CD4-positive, alpha-beta memory T cell (primary cell): ENCODE measurements around the gene MAN1C1. TPM values are rescaled to one million over a fixed set of nuclear protein-coding genes. Genes with fewer than 3 reads are reported as not detected.

Experiments used
- CTCF ChIA-PET: fragments of 350-600 bp; sonication (Branson Sonifier 250); formaldehyde crosslinking; loops from one replicate; lab custom pipeline; 2021; ENCODE audit warnings: inconsistent platforms; ENCODE audit not compliant: partially characterized antibody; lab: Charles Lee
- POLR2A ChIA-PET: fragments of 350-600 bp; sonication (Branson Sonifier 250); formaldehyde crosslinking; loops from one replicate; lab custom pipeline; 2021; ENCODE audit not compliant: partially characterized antibody; lab: Charles Lee
- DNase-seq, 5 donors: peaks; one replicate each; pipeline versions ENCODE4 v3.0.0 to v3.0.0-alpha.2; 2020 to 2022; ENCODE audit warnings: mixed read lengths in 1 of 5
- H3K27ac ChIP-seq: one replicate; pipeline ENCODE4 v1.7.0; 2013; ENCODE audit warnings: low read depth, low read length
- H3K27me3 ChIP-seq: 2 replicates; pipeline ENCODE4 v1.7.0; 2013; ENCODE audit warnings: mild to moderate bottlenecking, low read length, moderate library complexity; ENCODE audit not compliant: insufficient read depth
- H3K36me3 ChIP-seq: 2 replicates; pipeline ENCODE4 v1.7.0; 2013; ENCODE audit warnings: mild to moderate bottlenecking, low read length, moderate library complexity; ENCODE audit not compliant: insufficient read depth
- H3K4me1 ChIP-seq: 2 replicates; pipeline ENCODE4 v1.7.0; 2013; ENCODE audit warnings: mild to moderate bottlenecking, low read length, moderate library complexity; ENCODE audit not compliant: insufficient read depth
- H3K4me3 ChIP-seq, 2 donors: one replicate each; pipeline ENCODE4 v1.7.0; 2013; ENCODE audit warnings: low read length in 2 of 2, mild to moderate bottlenecking in 1 of 2
- H3K9me3 ChIP-seq, 2 donors: one replicate each; pipeline ENCODE4 v1.7.0; 2013; ENCODE audit warnings: low read length in 2 of 2, control low read depth in 1 of 2; ENCODE audit not compliant: control insufficient read depth in 1 of 2
- H3K27ac Mint-ChIP-seq, 7 donors: one replicate each; pipeline ENCODE4 v1.8.0; 2020 to 2021; ENCODE audit warnings: mixed read lengths in 7 of 7, mild to moderate bottlenecking in 6 of 7, inconsistent platforms in 3 of 7, moderate library complexity in 3 of 7
- H3K27me3 Mint-ChIP-seq, 2 donors: one replicate each; pipeline ENCODE4 v1.8.0; 2020 to 2021; ENCODE audit warnings: mixed read lengths in 2 of 2
- H3K36me3 Mint-ChIP-seq, 2 donors: one replicate each; pipeline ENCODE4 v1.8.0; 2020 to 2021; ENCODE audit warnings: mixed read lengths in 2 of 2, inconsistent platforms in 1 of 2, mild to moderate bottlenecking in 1 of 2
- H3K4me1 Mint-ChIP-seq, 4 donors: one replicate each; pipeline ENCODE4 v1.8.0; 2020 to 2021; ENCODE audit warnings: mixed read lengths in 4 of 4, mild to moderate bottlenecking in 1 of 4
- H3K4me3 Mint-ChIP-seq, 8 donors: one replicate each; pipeline ENCODE4 v1.8.0; 2020 to 2021; ENCODE audit warnings: mixed read lengths in 8 of 8, mild to moderate bottlenecking in 7 of 8, moderate library complexity in 6 of 8, inconsistent platforms in 3 of 8
- H3K9me3 Mint-ChIP-seq, 8 donors: one replicate each; pipeline ENCODE4 v1.8.0; 2020 to 2021; ENCODE audit warnings: mixed read lengths in 8 of 8, mild to moderate bottlenecking in 5 of 8, inconsistent platforms in 3 of 8, moderate library complexity in 1 of 8
- intact Hi-C: fragments of 100-400 bp; cut with micrococcal nuclease; formaldehyde crosslinking; loops from one replicate; pipeline ENCODE4 v1.15.1; 2023
- polyA plus RNA-seq, 2 donors: library from polyadenylated mRNA; unstranded; fragments of 300-500 nt; fragmentation: Illumina TruSeq; gene quantifications; one replicate each; pipeline ENCODE4 v1.2.3, GENCODE V29; 2021
- total RNA-seq, 2 experiments: library from RNA; stranded (reverse); gene quantifications; one replicate each; pipeline ENCODE4 v1.2.3, GENCODE V29; 2021

The MAN1C1 gene
- total and polyA plus RNA-seq, 4 experiments from 2014 or later: 3.6 to 45.1 (median 26.5) TPM

GRCh38 chr1:25821112-25821476 lies 204.5 kb downstream of the MAN1C1 start:
- peaks cover 31% of the 10 kb centered on the region for H3K4me1 ChIP-seq
- peak overlapping the region; percentile 91 to 99 (median 96) for H3K27ac Mint-ChIP-seq
- H3K4me3 ChIP-seq: peak overlapping the region; percentile 60 to 94
- H3K36me3 ChIP-seq: no peaks in the 10 kb centered on the region
- ChIA-PET CTCF (interaction anchor here (1.5 to 3.0 kb wide), 2 partner anchors 10 to 74 kb away, joined by 5 to 11 read pairs; no protein-coding TSS in a partner anchor), POLR2A (interaction anchor here (0.6 to 4.9 kb wide), 17 partner anchors 8 to 589 kb away, joined by 4 to 36 read pairs (median 13); partner anchors contain the start of genes AUNIP, MAN1C1, PAFAH2 and PAQR7)
- H3K4me3 Mint-ChIP-seq: peak overlapping the region; percentile 90 to 99 (median 94)
- no peaks in the 10 kb centered on the region for H3K9me3 ChIP-seq
- H3K9me3 Mint-ChIP-seq: peaks cover 0 to 2% (median 0%) of the 10 kb centered on the region in 8 donors
- H3K27ac ChIP-seq: peak overlapping the region; percentile 88
- H3K36me3 Mint-ChIP-seq: peaks cover 6 to 17% of the 10 kb centered on the region in 2 donors
- no peaks in the 10 kb centered on the region for H3K27me3 ChIP-seq
- no peaks in the 10 kb centered on the region for H3K27me3 Mint-ChIP-seq
- peaks cover 26 to 41% (median 35%) of the 10 kb centered on the region in 4 donors for H3K4me1 Mint-ChIP-seq
- no peak for DNase-seq
- intact Hi-C loops: loop anchor here (2.0 kb wide), 1 partner anchor 390 kb away; the partner anchor contains the start of gene MACO1

GRCh38 chr1:25821630-25822091 lies 205.1 kb downstream of the MAN1C1 start:
- POLR2A ChIA-PET: interaction anchor here (0.9 to 4.9 kb wide), 8 partner anchors 10 to 589 kb away, joined by 3 to 36 read pairs (median 15); partner anchors contain the start of genes AUNIP, PAFAH2, PAQR7 and SYF2
- CTCF ChIA-PET: interaction anchor here (1.4 to 1.5 kb wide), 2 partner anchors 9 to 213 kb away, joined by 3 to 5 read pairs; no protein-coding TSS in a partner anchor
- DNase-seq: no peak
- H3K4me1 Mint-ChIP-seq: peaks cover 26 to 41% (median 35%) of the 10 kb centered on the region in 4 donors
- H3K36me3 ChIP-seq: peaks cover under 1% of the 10 kb centered on the region
- H3K27me3 Mint-ChIP-seq: no peaks in the 10 kb centered on the region
- peak overlapping the region; percentile 90 to 99 (median 94) for H3K4me3 Mint-ChIP-seq
- peak overlapping the region; percentile 88 for H3K27ac ChIP-seq
- no peaks in the 10 kb centered on the region for H3K9me3 ChIP-seq
- H3K4me3 ChIP-seq: peak overlapping the region in 1 of 2 donors; percentile 94
- H3K4me1 ChIP-seq: peaks cover 31% of the 10 kb centered on the region
- peaks cover 8 to 20% of the 10 kb centered on the region in 2 donors for H3K36me3 Mint-ChIP-seq
- H3K9me3 Mint-ChIP-seq: peaks cover 0 to 2% (median 0%) of the 10 kb centered on the region in 8 donors
- peak overlapping the region; percentile 86 to 99 (median 95) for H3K27ac Mint-ChIP-seq
- no peaks in the 10 kb centered on the region for H3K27me3 ChIP-seq
- intact Hi-C loops: loop anchor here (2.0 kb wide), 1 partner anchor 391 kb away; the partner anchor contains the start of gene MACO1

GRCh38 chr1:25825605-25826004 lies 209.0 kb downstream of the MAN1C1 start:
- no peaks in the 10 kb centered on the region for H3K27me3 Mint-ChIP-seq
- DNase-seq: no peak
- H3K36me3 ChIP-seq: peaks cover 20% of the 10 kb centered on the region
- peaks cover 14 to 20% (median 18%) of the 10 kb centered on the region in 4 donors for H3K4me1 Mint-ChIP-seq
- no peak overlapping the region for H3K4me3 ChIP-seq
- H3K27me3 ChIP-seq: no peaks in the 10 kb centered on the region
- H3K9me3 Mint-ChIP-seq: no peaks in the 10 kb centered on the region
- POLR2A ChIA-PET: no interaction called here
- intact Hi-C loops: no loop called here
- peaks cover 27 to 39% of the 10 kb centered on the region in 2 donors for H3K36me3 Mint-ChIP-seq
- CTCF ChIA-PET: interaction anchor here (1.0 to 1.6 kb wide), 3 partner anchors 10 to 594 kb away, joined by 3 read pairs; no protein-coding TSS in a partner anchor
- no peak overlapping the region for H3K4me3 Mint-ChIP-seq
- peaks cover 14% of the 10 kb centered on the region for H3K4me1 ChIP-seq
- no peak overlapping the region for H3K27ac Mint-ChIP-seq
- H3K27ac ChIP-seq: no peak overlapping the region
- H3K9me3 ChIP-seq: no peaks in the 10 kb centered on the region

- POLR2A ChIA-PET: no interaction called here
- intact Hi-C loops: no loop called here
- H3K4me3 Mint-ChIP-seq: no peak overlapping the region
Measured at GRCh38 chr1:25826571-25826970, 210.0 kb downstream of the MAN1C1 start.

GRCh38 chr1:25828491-25828890 lies 211.9 kb downstream of the MAN1C1 start:
- DNase-seq: no peak
- Histone ChIP-seq H3K9me3 (no peaks in the 10 kb centered on the region), H3K27me3 (no peaks in the 10 kb centered on the region), H3K4me3 (no peak overlapping the region), H3K36me3 (peaks cover 49% of the 10 kb centered on the region), H3K27ac (no peak overlapping the region), H3K4me1 (peaks cover 10% of the 10 kb centered on the region)
- Mint-ChIP-seq H3K9me3 (no peaks in the 10 kb centered on the region), H3K27me3 (no peaks in the 10 kb centered on the region), H3K4me1 (peaks cover 0 to 11% (median 3%) of the 10 kb centered on the region in 4 donors), H3K27ac (no peak overlapping the region), H3K36me3 (peaks cover 45 to 60% of the 10 kb centered on the region in 2 donors), H3K4me3 (no peak overlapping the region)
- CTCF ChIA-PET: interaction anchor here (1.2 kb wide), 1 partner anchor 159 kb away, joined by 3 read pairs; no protein-coding TSS in a partner anchor
- intact Hi-C loops: no loop called here
- POLR2A ChIA-PET: interaction anchor here (0.6 to 1.9 kb wide), 2 partner anchors 8 to 580 kb away, joined by 4 to 12 read pairs; partner anchors contain the start of gene MTFR1L

More at GRCh38 chr1:25826571-25826970, 210.0 kb downstream of the MAN1C1 start:
- DNase-seq: no peak
- Histone ChIP-seq H3K27ac (no peak overlapping the region), H3K9me3 (no peaks in the 10 kb centered on the region), H3K36me3 (peaks cover 30% of the 10 kb centered on the region), H3K4me1 (peaks cover 6% of the 10 kb centered on the region), H3K4me3 (no peak overlapping the region), H3K27me3 (no peaks in the 10 kb centered on the region)
- CTCF ChIA-PET: interaction anchor here (1.6 kb wide), 1 partner anchor 195 kb away, joined by 3 read pairs; no protein-coding TSS in a partner anchor
- no peak overlapping the region for H3K27ac Mint-ChIP-seq
- no peaks in the 10 kb centered on the region for H3K27me3 Mint-ChIP-seq
- peaks cover 36 to 45% of the 10 kb centered on the region in 2 donors for H3K36me3 Mint-ChIP-seq
- peaks cover 6 to 17% (median 9%) of the 10 kb centered on the region in 4 donors for H3K4me1 Mint-ChIP-seq
- no peaks in the 10 kb centered on the region for H3K9me3 Mint-ChIP-seq

GRCh38 chr1:25829046-25829445 lies 212.5 kb downstream of the MAN1C1 start:
- CTCF ChIA-PET: interaction anchor here (1.2 kb wide), 1 partner anchor 159 kb away, joined by 3 read pairs; no protein-coding TSS in a partner anchor
- no peaks in the 10 kb centered on the region for H3K9me3 Mint-ChIP-seq
- peak overlapping the region in 1 of 7 donors; percentile 47 for H3K27ac Mint-ChIP-seq
- no peak overlapping the region for H3K4me3 Mint-ChIP-seq
- no peak for DNase-seq
- peaks cover 10% of the 10 kb centered on the region for H3K4me1 ChIP-seq
- peaks cover 0 to 11% (median 3%) of the 10 kb centered on the region in 4 donors for H3K4me1 Mint-ChIP-seq
- H3K36me3 ChIP-seq: peaks cover 49% of the 10 kb centered on the region
- H3K9me3 ChIP-seq: no peaks in the 10 kb centered on the region
- no peak overlapping the region for H3K4me3 ChIP-seq
- intact Hi-C loops: no loop called here
- H3K27me3 Mint-ChIP-seq: no peaks in the 10 kb centered on the region
- H3K27ac ChIP-seq: no peak overlapping the region
- POLR2A ChIA-PET: interaction anchor here (1.9 kb wide), 1 partner anchor 9 kb away, joined by 12 read pairs; the partner anchor contains the start of gene MTFR1L
- no peaks in the 10 kb centered on the region for H3K27me3 ChIP-seq
- H3K36me3 Mint-ChIP-seq: peaks cover 48 to 59% of the 10 kb centered on the region in 2 donors
